Epithelial cell of proximal tubule (primary cell): Measurements from ENCODE around the gene COL13A1. TPM values are rescaled to one million over a fixed set of nuclear protein-coding genes. Genes with fewer than 3 reads are reported as not detected.

ENCODE experiments used
- DNase-seq: peaks from one replicate; pipeline ENCODE4 v3.0.0-alpha.2; 2011; ENCODE audit warnings: low read depth
- H3K4me3 ChIP-seq: 2 replicates; pipeline ENCODE4 v1.5.1; 2011; ENCODE audit warnings: low read depth, mild to moderate bottlenecking, low read length
- total RNA-seq: library from RNA; depleted of rRNA; stranded (reverse); fragments of >200 nt; gene quantifications from 2 replicates; pipeline ENCODE4 v1.2.3, GENCODE V29; 2015
- TF ChIP-seq, protein P1 (sequence below): conservative IDR thresholded peaks from 2 replicates; pipeline ENCODE4 v1.5.1; 2012; ENCODE audit warnings: low read depth, mild to moderate bottlenecking, low read length

Gene COL13A1
- total RNA-seq, 1 donor from 2014 or later = 13.6 TPM

DNA sequence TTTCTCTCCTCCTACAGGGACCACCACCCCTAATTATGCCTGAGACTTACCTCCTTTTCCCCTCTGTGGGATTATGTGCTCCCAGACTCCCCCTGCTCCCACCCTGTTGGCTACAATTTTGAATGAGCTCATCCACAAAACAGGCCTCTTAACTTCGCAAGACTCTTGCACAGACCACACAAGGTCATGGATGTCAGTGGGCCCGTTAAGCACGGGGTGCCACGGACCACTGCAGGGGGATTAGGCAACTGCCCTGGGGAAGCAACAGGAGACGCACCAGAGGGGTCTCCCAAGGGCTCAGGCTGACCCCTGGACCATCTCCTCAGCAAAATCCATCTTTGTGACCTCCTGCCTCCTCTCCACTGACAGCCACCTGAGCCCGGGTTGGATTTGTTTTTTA lies 42.1 kb upstream of the COL13A1 start:
- H3K4me3 ChIP-seq = no peak overlapping the region
- TF ChIP-seq, protein P1, sequence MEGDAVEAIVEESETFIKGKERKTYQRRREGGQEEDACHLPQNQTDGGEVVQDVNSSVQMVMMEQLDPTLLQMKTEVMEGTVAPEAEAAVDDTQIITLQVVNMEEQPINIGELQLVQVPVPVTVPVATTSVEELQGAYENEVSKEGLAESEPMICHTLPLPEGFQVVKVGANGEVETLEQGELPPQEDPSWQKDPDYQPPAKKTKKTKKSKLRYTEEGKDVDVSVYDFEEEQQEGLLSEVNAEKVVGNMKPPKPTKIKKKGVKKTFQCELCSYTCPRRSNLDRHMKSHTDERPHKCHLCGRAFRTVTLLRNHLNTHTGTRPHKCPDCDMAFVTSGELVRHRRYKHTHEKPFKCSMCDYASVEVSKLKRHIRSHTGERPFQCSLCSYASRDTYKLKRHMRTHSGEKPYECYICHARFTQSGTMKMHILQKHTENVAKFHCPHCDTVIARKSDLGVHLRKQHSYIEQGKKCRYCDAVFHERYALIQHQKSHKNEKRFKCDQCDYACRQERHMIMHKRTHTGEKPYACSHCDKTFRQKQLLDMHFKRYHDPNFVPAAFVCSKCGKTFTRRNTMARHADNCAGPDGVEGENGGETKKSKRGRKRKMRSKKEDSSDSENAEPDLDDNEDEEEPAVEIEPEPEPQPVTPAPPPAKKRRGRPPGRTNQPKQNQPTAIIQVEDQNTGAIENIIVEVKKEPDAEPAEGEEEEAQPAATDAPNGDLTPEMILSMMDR = no peak
- DNase-seq = no peak

DNA sequence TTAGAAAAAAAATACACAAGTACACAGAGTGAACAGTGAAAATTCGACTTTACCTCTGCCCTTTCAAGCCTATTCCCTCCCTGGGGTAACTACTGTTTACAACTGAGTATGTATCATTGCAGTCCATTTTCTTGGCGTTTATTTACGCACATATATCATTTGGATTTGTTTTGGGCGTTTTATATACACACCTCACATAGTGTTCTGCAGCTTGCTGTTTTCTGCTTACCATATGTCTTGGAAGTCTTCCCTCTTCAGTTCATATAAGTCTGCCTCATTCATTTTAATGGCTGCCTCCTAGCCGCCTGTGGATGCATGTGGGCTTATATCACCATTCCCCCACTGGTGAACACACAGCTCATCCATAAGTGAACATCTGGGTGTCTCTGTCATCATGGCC lies 41.6 kb upstream of the COL13A1 start:
- H3K4me3 ChIP-seq = no peak overlapping the region
- TF ChIP-seq, protein P1 = no peak
- no peak for DNase-seq

DNA sequence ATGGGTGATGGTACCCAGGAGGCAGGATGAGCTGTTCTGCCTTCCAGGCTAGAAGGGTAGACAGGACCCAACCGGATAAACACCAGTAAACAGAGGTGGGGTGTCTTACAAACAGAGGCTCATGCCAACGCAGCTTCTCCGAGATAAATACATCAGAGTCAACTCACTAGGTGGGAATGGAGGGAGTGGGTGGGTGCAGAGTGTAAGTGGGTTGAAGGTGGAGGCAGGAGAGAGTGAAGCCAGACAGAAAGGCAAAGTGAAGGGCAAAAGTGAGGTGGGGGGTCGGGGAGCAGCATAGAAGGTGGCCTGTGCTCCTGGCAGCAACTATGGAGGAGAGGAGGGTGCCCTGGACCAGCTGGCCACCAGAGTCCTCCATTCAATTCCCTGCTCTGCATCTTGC lies 40.4 kb upstream of the COL13A1 start:
- DNase-seq = no peak
- no peak overlapping the region for H3K4me3 ChIP-seq
- TF ChIP-seq, protein P1 = no peak

DNA sequence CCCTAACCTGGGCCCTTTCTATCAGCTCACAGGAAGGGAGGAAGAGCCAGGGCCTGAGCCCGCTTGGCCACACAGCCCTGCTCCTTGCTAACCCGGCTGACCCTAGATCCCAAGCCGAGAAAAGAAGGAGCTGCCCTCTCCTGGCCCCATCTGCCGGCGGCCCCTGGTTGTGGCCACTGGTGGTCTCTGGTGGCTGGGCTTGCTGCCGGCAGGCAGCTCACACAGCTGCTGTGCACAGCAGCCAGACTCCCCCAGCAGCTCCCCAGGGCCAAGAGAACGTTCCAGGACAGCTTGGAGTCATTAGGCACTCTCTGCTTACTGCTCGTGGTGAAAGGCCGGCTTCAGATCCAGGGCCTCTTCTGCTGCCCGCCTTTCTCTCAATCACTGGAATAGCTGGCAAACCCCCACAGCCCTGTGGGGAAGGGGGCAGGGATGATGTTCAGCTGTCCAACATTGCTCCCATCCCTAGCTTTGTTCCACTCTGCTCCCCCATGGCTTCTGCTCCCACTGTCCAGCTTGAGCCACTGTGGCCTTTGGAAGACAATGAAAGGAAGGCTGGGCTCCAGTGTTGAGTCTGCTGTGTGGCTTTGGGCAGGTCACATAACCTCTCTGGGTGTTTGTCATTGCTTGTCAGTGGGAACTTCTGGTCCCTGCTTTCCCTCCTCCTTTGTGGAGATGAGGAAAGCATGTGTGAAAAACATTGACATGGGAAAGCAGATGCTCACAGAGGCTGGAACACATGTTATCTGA lies 35.4 kb upstream of the COL13A1 start:
- DNase-seq = no peak
- no peak overlapping the region for H3K4me3 ChIP-seq

GRCh38 chr10:69767793-69768192 lies 33.9 kb upstream of the COL13A1 start:
- no peak overlapping the region for H3K4me3 ChIP-seq
- no peak for DNase-seq
- TF ChIP-seq, protein P1 = no peak

More for the DNA sequence above, 35.4 kb upstream of the COL13A1 start:
- TF ChIP-seq, protein P1 = no peak

- DNase-seq = no peak
- H3K4me3 ChIP-seq = no peak overlapping the region
- TF ChIP-seq, protein P1 = no peak
Measured at GRCh38 chr10:69768386-69768785, 33.3 kb upstream of the COL13A1 start.
